T-helper 2 cell treated with Interferon-gamma antibody and Interleukin-4, amounts not matched to agents 5 μg/mL and 100 μg/mL, for 36 hours (primary cell): Measurements from ENCODE around the gene GPR141.

ENCODE experiments used
- DNase-seq: peaks from one replicate; pipeline ENCODE4 v3.0.0; 2021; ENCODE audit warnings: low spot score
- H3K27ac Mint-ChIP-seq: one replicate; pipeline ENCODE4 v1.8.0; 2021; ENCODE audit warnings: mild to moderate bottlenecking, mixed read lengths
- H3K27me3 Mint-ChIP-seq: one replicate; pipeline ENCODE4 v1.8.0; 2021; ENCODE audit warnings: low read depth, mixed read lengths
- H3K36me3 Mint-ChIP-seq: one replicate; pipeline ENCODE4 v1.8.0; 2021; ENCODE audit warnings: low read depth, mixed read lengths
- H3K4me1 Mint-ChIP-seq: one replicate; pipeline ENCODE4 v1.8.0; 2021; ENCODE audit warnings: low read depth, mixed read lengths
- H3K4me3 Mint-ChIP-seq: one replicate; pipeline ENCODE4 v1.8.0; 2022; ENCODE audit warnings: mild to moderate bottlenecking, moderate library complexity, mixed read lengths
- H3K9me3 Mint-ChIP-seq: one replicate; pipeline ENCODE4 v1.8.0; 2021; ENCODE audit warnings: mixed read lengths

Gene GPR141

DNA sequence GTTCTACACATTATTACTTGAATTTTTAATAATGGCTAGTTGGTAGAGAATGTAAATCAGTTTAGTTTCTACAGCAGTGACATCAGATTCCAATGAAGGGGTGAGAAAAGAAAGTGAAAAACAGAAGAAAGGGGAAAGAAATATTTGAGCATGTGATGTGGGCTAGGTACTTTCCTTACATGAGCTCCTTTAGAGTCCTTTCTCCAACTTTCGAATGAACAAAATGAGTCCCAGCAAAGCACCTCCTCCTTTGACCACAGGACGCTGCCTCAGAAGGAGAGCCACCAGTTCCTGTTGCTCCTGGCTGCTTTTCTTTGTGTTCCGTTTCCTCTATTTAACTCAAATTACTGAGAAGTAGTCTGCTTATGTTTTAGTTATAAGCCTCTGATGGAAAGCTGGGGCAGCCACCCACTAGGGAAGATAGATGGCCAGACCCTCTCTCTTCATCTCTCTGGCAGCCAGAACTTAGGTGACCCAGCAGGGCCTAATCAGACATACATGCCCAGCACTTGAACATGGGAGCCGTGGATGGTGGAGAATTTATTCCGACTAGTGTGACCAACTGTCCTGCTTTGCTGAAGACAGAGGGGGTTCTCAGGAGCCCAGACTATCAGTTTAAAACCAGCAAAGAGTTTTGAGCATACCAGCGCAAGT is 82.4 kb downstream of the GPR141 start:
- H3K27ac Mint-ChIP-seq = no peak overlapping the region
- H3K9me3 Mint-ChIP-seq = no peaks in the 10 kb centered on the region
- DNase-seq = no peak
- no peaks in the 10 kb centered on the region for H3K4me1 Mint-ChIP-seq
- no peaks in the 10 kb centered on the region for H3K36me3 Mint-ChIP-seq
- H3K27me3 Mint-ChIP-seq = no peaks in the 10 kb centered on the region
- no peak overlapping the region for H3K4me3 Mint-ChIP-seq

GRCh38 chr7:37768611-37769010 is 85.0 kb downstream of the GPR141 start:
- no peak overlapping the region for H3K27ac Mint-ChIP-seq

DNA sequence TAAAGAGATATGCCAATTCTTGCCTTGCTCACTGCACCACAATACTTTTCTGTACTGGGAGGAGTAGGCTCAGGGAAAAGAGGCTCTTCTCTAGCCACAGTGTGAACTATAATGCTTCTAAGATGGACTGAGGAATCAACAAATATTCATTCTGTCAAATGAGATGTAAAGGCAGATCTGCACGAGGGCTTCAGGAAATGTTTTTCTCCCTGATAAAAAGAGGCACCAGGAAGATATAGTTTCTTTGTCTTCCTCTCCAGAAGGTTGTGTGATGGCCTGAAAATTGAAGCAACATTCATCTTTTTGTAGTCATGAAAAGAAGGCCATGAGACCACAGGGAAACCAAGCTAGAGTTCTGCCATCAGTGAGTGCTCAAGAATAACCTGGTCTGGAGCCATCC is 85.7 kb downstream of the GPR141 start:
- Mint-ChIP-seq H3K4me1 (no peaks in the 10 kb centered on the region), H3K9me3 (no peaks in the 10 kb centered on the region), H3K27me3 (no peaks in the 10 kb centered on the region), H3K27ac (no peak overlapping the region), H3K36me3 (no peaks in the 10 kb centered on the region), H3K4me3 (no peak overlapping the region)
- DNase-seq = no peak

More at GRCh38 chr7:37768611-37769010, 85.0 kb downstream of the GPR141 start:
- H3K4me3 Mint-ChIP-seq = no peak overlapping the region
- H3K4me1 Mint-ChIP-seq = no peaks in the 10 kb centered on the region
- H3K9me3 Mint-ChIP-seq = no peaks in the 10 kb centered on the region
- DNase-seq = no peak
- no peaks in the 10 kb centered on the region for H3K27me3 Mint-ChIP-seq
- H3K36me3 Mint-ChIP-seq = no peaks in the 10 kb centered on the region

DNA sequence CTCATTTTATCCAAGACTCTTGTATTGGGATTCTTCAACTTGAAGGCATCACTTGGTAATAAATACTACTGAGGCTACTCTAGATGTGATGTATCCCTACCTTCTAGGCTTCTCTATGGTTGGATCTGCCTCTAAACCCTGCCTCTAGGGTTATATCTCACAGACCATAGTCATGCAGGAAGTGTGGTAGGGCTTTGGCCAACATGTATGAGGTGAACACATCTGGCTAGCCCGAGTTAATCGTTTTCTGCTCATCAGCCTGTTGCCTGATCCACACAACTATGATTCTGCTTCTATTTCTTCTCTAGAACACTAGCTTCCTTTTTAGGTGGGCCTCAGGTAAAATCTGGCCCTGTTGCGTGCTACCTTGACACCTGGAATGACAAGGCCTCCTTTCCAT is 86.2 kb downstream of the GPR141 start:
- Mint-ChIP-seq H3K4me1 (no peaks in the 10 kb centered on the region), H3K27me3 (no peaks in the 10 kb centered on the region), H3K4me3 (no peak overlapping the region), H3K36me3 (no peaks in the 10 kb centered on the region), H3K9me3 (no peaks in the 10 kb centered on the region), H3K27ac (no peak overlapping the region)
- no peak for DNase-seq

- Mint-ChIP-seq H3K4me3 (no peak overlapping the region), H3K27me3 (no peaks in the 10 kb centered on the region), H3K9me3 (peaks cover 6% of the 10 kb centered on the region), H3K36me3 (no peaks in the 10 kb centered on the region), H3K27ac (no peak overlapping the region), H3K4me1 (no peaks in the 10 kb centered on the region)
- no peak for DNase-seq
Observed at GRCh38 chr7:37770838-37771237, 87.3 kb downstream of the GPR141 start.

GRCh38 chr7:37771342-37771741 is 87.8 kb downstream of the GPR141 start:
- H3K27ac Mint-ChIP-seq = no peak overlapping the region
- H3K4me1 Mint-ChIP-seq = no peaks in the 10 kb centered on the region
- no peak for DNase-seq
- H3K36me3 Mint-ChIP-seq = no peaks in the 10 kb centered on the region
- no peak overlapping the region for H3K4me3 Mint-ChIP-seq
- H3K27me3 Mint-ChIP-seq = no peaks in the 10 kb centered on the region
- H3K9me3 Mint-ChIP-seq = peaks cover 6% of the 10 kb centered on the region

DNA sequence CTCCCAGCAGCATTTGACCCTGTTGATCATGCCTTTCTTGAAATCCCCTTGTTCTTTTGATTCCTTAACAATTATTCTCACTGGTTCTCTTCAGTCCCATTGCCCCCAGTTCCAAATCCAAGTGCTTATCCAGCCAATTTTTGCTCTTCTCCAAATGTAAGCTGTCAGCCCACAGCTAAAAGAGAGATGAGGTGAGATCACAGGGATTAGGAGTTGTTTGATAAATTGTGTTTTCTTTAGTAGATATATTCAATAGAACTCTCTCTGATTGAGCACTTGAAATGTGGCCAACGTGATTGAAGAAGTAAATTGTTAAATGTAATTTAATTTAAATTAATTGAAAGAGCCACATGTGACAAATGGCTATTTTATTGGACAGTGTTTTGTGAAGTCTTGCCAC is 88.2 kb downstream of the GPR141 start:
- DNase-seq = no peak
- Mint-ChIP-seq H3K4me3 (no peak overlapping the region), H3K4me1 (no peaks in the 10 kb centered on the region), H3K27ac (no peak overlapping the region), H3K36me3 (no peaks in the 10 kb centered on the region), H3K9me3 (peaks cover 6% of the 10 kb centered on the region), H3K27me3 (no peaks in the 10 kb centered on the region)

DNA sequence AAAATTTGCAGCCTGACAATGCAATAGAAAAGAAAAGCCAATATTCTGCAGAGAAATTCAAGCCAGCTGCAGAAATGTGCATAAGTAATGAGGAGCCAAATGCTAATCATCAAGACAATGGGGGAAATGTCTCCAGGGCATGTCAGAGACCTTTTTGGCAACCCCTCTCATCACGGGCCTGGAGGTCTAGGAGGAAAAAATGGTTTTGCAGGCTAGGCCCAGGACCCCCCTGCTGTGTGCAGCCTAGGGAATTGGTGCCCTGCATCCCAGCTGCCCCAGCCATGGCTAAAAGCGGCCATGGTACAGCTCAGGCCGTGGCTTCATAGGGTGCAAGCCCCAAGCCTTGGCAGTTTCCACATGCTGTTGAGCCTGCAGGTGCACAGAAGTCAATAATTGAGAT is 92.4 kb downstream of the GPR141 start:
- no peak for DNase-seq
- no peak overlapping the region for H3K4me3 Mint-ChIP-seq
- H3K27ac Mint-ChIP-seq = no peak overlapping the region
- H3K4me1 Mint-ChIP-seq = no peaks in the 10 kb centered on the region
- no peaks in the 10 kb centered on the region for H3K36me3 Mint-ChIP-seq
- peaks cover 12% of the 10 kb centered on the region for H3K9me3 Mint-ChIP-seq
- H3K27me3 Mint-ChIP-seq = peaks cover 2% of the 10 kb centered on the region

- no peak overlapping the region for H3K4me3 Mint-ChIP-seq
- H3K4me1 Mint-ChIP-seq = no peaks in the 10 kb centered on the region
- H3K9me3 Mint-ChIP-seq = peaks cover 5% of the 10 kb centered on the region
- no peak overlapping the region for H3K27ac Mint-ChIP-seq
- peaks cover 4% of the 10 kb centered on the region for H3K27me3 Mint-ChIP-seq
- DNase-seq = no peak
- H3K36me3 Mint-ChIP-seq = no peaks in the 10 kb centered on the region
Observed at GRCh38 chr7:37781156-37781555, 97.6 kb downstream of the GPR141 start.

GRCh38 chr7:37782166-37782565 is 98.6 kb downstream of the GPR141 start:
- peaks cover 5% of the 10 kb centered on the region for H3K9me3 Mint-ChIP-seq
- no peak overlapping the region for H3K27ac Mint-ChIP-seq
- no peaks in the 10 kb centered on the region for H3K36me3 Mint-ChIP-seq
- peaks cover 1% of the 10 kb centered on the region for H3K4me1 Mint-ChIP-seq
- H3K4me3 Mint-ChIP-seq = no peak overlapping the region
- peaks cover 4% of the 10 kb centered on the region for H3K27me3 Mint-ChIP-seq
- DNase-seq = no peak

- Mint-ChIP-seq H3K4me1 (peaks cover 1% of the 10 kb centered on the region), H3K27ac (no peak overlapping the region), H3K9me3 (no peaks in the 10 kb centered on the region), H3K27me3 (peaks cover 4% of the 10 kb centered on the region), H3K36me3 (no peaks in the 10 kb centered on the region), H3K4me3 (no peak overlapping the region)
- DNase-seq = no peak
Observed at GRCh38 chr7:37784015-37784414, 100.4 kb downstream of the GPR141 start.

- peaks cover 2% of the 10 kb centered on the region for H3K27me3 Mint-ChIP-seq
- H3K36me3 Mint-ChIP-seq = no peaks in the 10 kb centered on the region
- H3K4me3 Mint-ChIP-seq = no peak overlapping the region
- H3K4me1 Mint-ChIP-seq = peaks cover 1% of the 10 kb centered on the region
- DNase-seq = no peak
- H3K27ac Mint-ChIP-seq = no peak overlapping the region
- H3K9me3 Mint-ChIP-seq = no peaks in the 10 kb centered on the region
Observed at GRCh38 chr7:37786741-37787569, 103.4 kb downstream of the GPR141 start.
